IMR-90 (cell line): ENCODE measurements around the gene HJURP.

Experiments
- BHLHE40 ChIP-seq: fragments of 150-350 bp; IDR thresholded peaks from 2 replicates; pipeline ENCODE4 v1.6.1; 2016; ENCODE audit warnings: mild to moderate bottlenecking, low read depth, low read length
- CEBPB ChIP-seq: IDR thresholded peaks from 2 replicates; pipeline ENCODE4 v1.6.1; 2012; ENCODE audit warnings: low read depth, low read length, improper control_type of control experiment
- CHD1 ChIP-seq: IDR thresholded peaks from 2 replicates; pipeline ENCODE4 v1.6.1; 2012; ENCODE audit warnings: low read depth, low read length, improper control_type of control experiment
- CTCF ChIP-seq: conservative IDR thresholded peaks from 2 replicates; pipeline ENCODE4 v1.5.1; 2012; ENCODE audit warnings: mild to moderate bottlenecking, low read depth, low read length, improper control_type of control experiment
- ELK1 ChIP-seq: fragments of 150-350 bp; IDR thresholded peaks from 2 replicates; pipeline ENCODE4 v1.6.1; 2016; ENCODE audit warnings: low read depth, mild to moderate bottlenecking, low read length, moderate library complexity, borderline replicate concordance
- FOS ChIP-seq: fragments of 150-350 bp; IDR thresholded peaks from 2 replicates; pipeline ENCODE4 v1.6.1; 2016; ENCODE audit warnings: low read depth, low read length
- MXI1 ChIP-seq: IDR thresholded peaks from 2 replicates; pipeline ENCODE4 v1.6.1; 2012; ENCODE audit warnings: low read depth, mild to moderate bottlenecking, low read length, moderate library complexity, borderline replicate concordance
- NFE2L2 ChIP-seq: fragments of 150-350 bp; IDR thresholded peaks from 2 replicates; pipeline ENCODE4 v1.6.1; 2016; ENCODE audit warnings: low read depth, mild to moderate bottlenecking, low read length
- POLR2A ChIP-seq: IDR thresholded peaks from 2 replicates; pipeline ENCODE4 v1.6.1; 2012; ENCODE audit warnings: mild to moderate bottlenecking, low read depth, low read length
- RCOR1 ChIP-seq: IDR thresholded peaks from 2 replicates; pipeline ENCODE4 v1.6.1; 2012; ENCODE audit warnings: mild to moderate bottlenecking, low read length, improper control_type of control experiment; ENCODE audit not compliant: insufficient replicate concordance
- RFX5 ChIP-seq: IDR thresholded peaks from 2 replicates; pipeline ENCODE4 v1.8.0; 2012; ENCODE audit warnings: low read depth, mild to moderate bottlenecking, low read length, moderate library complexity
- SMC3 ChIP-seq: fragments of 150-350 bp; IDR thresholded peaks from 2 replicates; pipeline ENCODE4 v1.6.1; 2016; ENCODE audit warnings: low read depth, mild to moderate bottlenecking, antibody characterized with exemption, low read length, moderate library complexity
- USF2 ChIP-seq: fragments of 150-350 bp; IDR thresholded peaks from 2 replicates; pipeline ENCODE4 v1.6.1; 2017; ENCODE audit warnings: mild to moderate bottlenecking, antibody characterized with exemption, low read length, low read depth

- TF ChIP-seq NFE2L2 (no peak), CEBPB (no peak), CTCF (no peak), BHLHE40 (no peak), RFX5 (no peak), RCOR1 (no peak), FOS (no peak), POLR2A (no peak), MXI1 (no peak), CHD1 (no peak), USF2 (no peak), SMC3 (no peak), ELK1 (no peak)
These were observed 64.8 kb downstream of the HJURP start for GRCh38 chr2:233789554-233789953.
